Right lung (tissue), 5 donors: ENCODE measurements around the gene HAPLN2. TPM values are rescaled to one million over a fixed set of nuclear protein-coding genes. Genes with fewer than 3 reads are reported as not detected.
A peak's percentile ranks its signal among the peaks of the same experiment; 100 is the strongest.

Source experiments
- DNase-seq, 2 donors: peaks; one replicate each; pipeline ENCODE4 v3.0.0-alpha.2; 2013
- polyA plus RNA-seq, 5 donors: library from polyadenylated mRNA; unstranded; fragments of 120-200 nt; gene quantifications; one replicate each; pipeline versions ENCODE4 v1.2.1 to v1.2.3, GENCODE V29; 2013; ENCODE audit warnings: inconsistent platforms in 1 of 5, low replicate concordance in 1 of 5; ENCODE audit not compliant: insufficient read length in 5 of 5, insufficient read depth in 1 of 5

HAPLN2 gene
- polyA plus RNA-seq, 5 donors, result 0.33 to 0.39 (median 0.33) TPM; not detected in 2

DNA sequence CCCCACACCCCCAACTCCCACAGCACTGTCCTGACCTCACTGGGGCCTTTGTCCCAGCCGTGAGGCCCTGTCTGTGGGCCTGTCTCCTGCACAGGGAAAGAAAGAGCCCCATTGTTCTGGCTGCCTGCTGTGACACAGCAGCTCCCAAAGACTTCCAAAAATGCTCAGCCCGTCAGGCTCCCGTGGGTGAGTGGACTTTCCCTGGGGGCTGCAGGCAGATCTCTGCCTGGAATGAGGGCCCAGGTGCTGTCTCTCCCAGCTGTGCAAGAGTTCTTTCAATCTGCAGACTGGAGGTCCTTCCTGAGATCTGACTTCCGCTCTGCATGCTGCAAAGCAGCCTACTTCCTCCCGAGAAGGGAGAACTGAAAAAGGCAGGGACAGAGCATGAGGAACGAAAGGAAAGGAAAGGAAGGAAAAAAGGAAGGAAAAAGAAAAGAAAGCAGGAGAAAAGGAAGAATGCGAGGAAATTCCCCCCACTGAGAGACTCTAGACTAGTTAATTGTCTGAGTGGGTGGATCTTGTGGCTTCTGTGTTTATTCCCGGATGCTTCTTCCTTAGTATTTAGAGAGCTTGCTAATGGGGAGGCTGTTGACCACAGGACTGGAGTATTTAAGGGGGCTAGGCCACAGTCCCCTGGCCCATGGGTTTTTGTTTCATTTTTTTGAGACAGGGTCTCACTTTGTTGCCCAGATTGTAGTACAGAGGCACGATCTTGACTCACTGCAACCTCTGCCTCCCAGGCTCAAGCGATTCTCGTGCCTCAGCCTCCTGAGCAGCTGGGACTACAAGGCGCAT is 43.0 kb downstream of the HAPLN2 start:
- DNase-seq, result no peak

GRCh38 chr1:156662800-156663055 is 43.5 kb downstream of the HAPLN2 start:
- no peak for DNase-seq

DNA sequence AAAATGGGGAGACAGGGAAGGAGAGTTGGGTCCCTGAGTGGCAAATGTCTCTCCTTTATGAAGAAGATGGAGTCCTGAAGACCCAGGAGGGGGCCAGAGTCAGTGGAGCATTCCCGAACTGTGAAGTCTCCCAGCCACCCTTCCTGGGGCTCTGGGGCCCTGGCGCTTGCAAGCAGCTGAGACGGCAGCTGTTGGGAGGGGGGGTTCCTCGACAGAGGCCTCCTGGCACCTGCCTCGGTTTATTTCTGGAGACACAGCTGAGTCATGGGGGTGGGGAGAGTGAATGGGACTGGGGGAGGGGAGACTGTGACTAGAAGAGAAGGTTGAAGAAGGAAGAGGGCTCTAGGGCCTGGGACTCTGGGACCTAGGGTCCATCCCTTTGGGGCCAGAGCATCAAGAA is 44.0 kb downstream of the HAPLN2 start:
- no peak for DNase-seq

GRCh38 chr1:156664046-156664766 is 45.0 kb downstream of the HAPLN2 start:
- DNase-seq, result no peak

DNA sequence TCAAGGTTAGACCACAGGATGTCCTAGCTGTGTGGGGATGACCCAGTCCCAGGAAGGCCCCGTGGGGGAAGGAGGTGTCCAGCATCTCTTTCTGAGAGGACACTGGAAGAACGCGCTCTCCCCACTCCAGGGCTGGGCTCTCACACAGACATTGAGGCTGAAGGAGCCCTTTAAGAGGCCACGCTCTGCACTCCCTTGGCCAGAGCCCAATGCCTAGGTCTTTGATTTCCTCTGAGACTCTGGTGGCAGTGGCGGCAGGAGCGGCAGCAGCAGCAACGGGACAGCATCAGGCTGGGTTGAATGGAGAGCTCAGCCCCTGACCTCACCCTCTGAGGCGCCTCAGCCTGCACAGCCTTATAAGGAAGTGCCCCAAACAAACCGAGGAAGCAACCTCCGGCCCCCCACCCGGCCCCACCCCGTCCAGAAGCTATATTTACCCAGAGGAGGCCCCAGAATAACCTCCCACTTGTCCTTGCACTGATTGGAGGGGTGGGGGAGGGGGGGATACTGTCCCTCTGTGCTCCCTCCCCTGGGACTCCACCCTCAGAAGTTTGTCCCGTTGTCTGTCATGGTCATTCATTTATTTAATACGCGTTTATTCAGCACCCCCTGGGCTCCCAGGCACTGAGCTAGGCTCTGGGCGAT is 45.7 kb downstream of the HAPLN2 start:
- peak; percentile 41 to 47 for DNase-seq

DNA sequence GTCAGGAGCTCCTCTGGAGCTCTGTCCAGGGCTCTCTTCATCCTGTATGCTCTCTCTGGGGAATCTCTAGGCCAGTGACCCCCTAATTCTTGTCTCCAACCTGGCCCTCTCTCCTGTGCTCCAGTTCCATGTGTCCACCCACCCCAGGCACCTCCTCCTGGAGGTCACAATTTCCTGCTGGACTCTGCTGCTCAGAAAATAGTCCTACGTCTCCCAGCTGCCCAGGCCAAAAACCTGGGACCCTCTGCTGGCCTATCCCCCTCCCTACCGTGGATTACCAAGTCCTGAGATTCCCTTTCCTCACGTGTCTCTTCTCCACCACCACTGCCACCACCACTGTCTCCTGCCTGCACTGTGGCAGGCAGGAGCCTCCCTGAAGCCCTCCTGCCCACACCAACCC is 46.3 kb downstream of the HAPLN2 start:
- no peak for DNase-seq

GRCh38 chr1:156666862-156667609 is 47.8 kb downstream of the HAPLN2 start:
- no peak for DNase-seq

GRCh38 chr1:156667610-156667967 is 48.4 kb downstream of the HAPLN2 start:
- DNase-seq, result peak; percentile 71 to 78

DNA sequence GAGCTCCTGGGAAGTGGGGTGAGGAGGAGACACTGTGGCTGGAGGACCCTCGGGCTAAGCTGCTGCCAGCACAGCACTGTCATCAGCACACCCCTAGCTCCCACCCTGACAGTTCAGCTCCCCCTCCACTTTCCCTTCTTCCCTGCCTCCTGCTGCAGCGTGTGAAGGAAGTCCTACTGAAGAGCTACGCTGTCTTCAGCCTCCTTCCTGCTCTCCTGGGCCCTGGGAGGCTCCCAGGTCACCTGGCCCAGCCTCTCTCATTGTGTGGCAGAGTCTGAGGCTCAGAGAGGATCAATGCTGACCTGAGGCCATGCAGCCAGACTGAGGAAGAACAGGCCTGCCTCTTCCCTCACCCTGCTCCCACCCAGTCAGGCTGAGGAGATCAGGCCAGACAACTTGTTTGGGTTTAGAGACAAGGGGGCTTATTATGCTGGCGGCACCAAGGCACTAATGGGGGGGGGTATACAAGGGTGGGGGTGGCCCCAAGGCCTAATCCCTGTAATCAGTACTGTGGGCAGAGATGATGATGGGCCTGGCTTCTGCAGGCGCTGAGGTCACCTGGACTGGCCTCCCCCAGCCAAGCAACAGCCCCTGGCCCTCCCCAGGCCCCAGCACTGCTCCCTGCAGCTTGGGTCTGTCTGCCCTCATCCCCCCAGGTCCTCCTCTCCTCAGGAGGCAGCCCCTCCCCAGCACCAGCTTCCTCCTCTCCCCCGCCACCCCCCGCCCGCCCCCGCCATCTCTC is 48.9 kb downstream of the HAPLN2 start:
- no peak for DNase-seq

GRCh38 chr1:156668801-156669637 is 49.8 kb downstream of the HAPLN2 start:
- DNase-seq, result no peak

- no peak for DNase-seq
These were observed 50.6 kb downstream of the HAPLN2 start for GRCh38 chr1:156669794-156670193.

DNA sequence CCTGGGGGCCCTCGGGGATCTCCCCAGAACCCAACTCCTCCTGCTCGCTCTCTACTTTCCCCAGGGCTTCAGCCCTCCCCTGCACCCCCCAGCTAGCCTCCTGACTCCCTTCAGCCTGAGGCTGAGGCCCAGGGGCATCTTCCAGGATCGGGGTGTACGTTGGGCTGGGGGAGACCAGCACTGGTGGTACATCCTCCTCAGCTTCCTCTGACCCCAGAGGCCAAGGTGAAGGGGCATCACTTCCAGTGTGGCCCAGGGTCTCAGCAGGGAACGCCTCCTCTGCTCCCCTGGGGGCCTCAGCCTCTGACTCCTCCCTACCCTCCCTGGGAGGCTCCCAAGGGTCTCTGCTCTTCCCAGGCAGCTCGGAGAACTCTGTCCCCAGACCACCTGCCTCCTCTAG is 51.1 kb downstream of the HAPLN2 start:
- DNase-seq, result no peak

DNA sequence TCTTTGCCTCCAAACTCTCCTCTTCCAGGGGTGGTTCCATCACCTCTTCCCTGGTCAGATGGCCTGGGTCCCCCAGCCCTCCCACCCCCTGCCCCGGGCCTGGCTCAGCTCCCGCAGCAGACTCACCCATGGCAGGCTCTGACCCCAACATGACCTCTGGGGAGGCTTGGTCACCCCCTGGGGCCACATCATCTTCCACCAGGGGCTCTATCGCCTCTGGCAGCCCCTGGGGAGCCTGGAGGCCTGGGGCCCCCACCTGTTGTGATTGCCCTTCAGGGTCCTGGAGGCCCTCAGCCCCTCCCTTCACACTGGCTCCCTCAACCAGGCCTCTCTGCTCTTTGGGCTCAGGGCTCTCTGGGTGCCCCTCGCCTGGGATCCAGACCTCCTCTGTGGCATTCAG is 51.6 kb downstream of the HAPLN2 start:
- DNase-seq, result no peak

DNA sequence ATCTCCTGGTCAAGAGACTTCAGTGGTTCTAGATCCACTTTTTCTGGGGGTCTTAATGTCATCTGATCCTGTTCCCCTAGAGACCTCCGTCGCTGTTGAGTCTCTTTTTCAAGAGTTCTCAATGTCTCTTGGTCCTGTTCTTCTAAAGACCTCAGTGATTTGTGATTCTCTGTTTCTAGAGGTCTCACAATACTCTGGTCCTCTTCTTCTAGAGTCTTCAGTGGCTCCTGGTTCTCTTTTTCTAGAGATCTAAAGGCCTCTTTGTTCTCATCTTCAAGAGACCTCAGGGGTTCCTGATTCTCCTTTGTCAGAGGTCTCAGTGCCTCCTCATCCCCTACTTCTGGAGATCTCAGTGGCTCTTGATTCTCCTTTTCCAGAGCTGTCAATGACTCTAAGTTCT is 52.6 kb downstream of the HAPLN2 start:
- DNase-seq, result no peak

GRCh38 chr1:156673387-156674121 is 54.3 kb downstream of the HAPLN2 start:
- DNase-seq, result no peak

Other genes with a start within 250 kb of the HAPLN2 start
- gene MEF2D, start 118.6 kb upstream of the HAPLN2 start, polyA plus RNA-seq, result 10 to 100 TPM; 20.3 to 38.1 (median 29.4) TPM
- gene IQGAP3, start 46.9 kb upstream of the HAPLN2 start, polyA plus RNA-seq, result 10 to 100 TPM in 4 of 5 donors, 1 to 10 TPM in 1; 9.7 to 26.3 (median 16.4) TPM
- gene TTC24, start 39.7 kb upstream of the HAPLN2 start, polyA plus RNA-seq, result under 1 TPM in 3 of 5 donors, not detected in 2; 0.08 to 0.27 (median 0.21) TPM
- gene NAXE, start 27.6 kb upstream of the HAPLN2 start, polyA plus RNA-seq, result 10 to 100 TPM; 43.2 to 70.0 (median 51.7) TPM
- 10 to 100 TPM; 26.3 to 33.2 (median 30.6) TPM for gene GPATCH4, start 17.9 kb upstream of the HAPLN2 start, polyA plus RNA-seq
- gene BCAN, start 22.7 kb downstream of the HAPLN2 start, polyA plus RNA-seq, result 1 to 10 TPM in 1 of 5 donors, under 1 TPM in 4; 0.40 to 1.0 (median 0.46) TPM
- gene NES, start 58.0 kb downstream of the HAPLN2 start, polyA plus RNA-seq, result 10 to 100 TPM; 49.2 to 97.6 (median 56.4) TPM
- gene CRABP2, start 86.2 kb downstream of the HAPLN2 start, polyA plus RNA-seq, result 100 to 1,000 TPM in 4 of 5 donors, 10 to 100 TPM in 1; 74.4 to 168 (median 119) TPM
- 10 to 100 TPM; 30.4 to 42.0 (median 36.8) TPM for gene METTL25B, start 109.1 kb downstream of the HAPLN2 start, polyA plus RNA-seq
- gene ISG20L2, start 109.4 kb downstream of the HAPLN2 start, polyA plus RNA-seq, result 10 to 100 TPM; 37.2 to 41.4 (median 39.3) TPM
- 10 to 100 TPM; 55.1 to 62.1 (median 56.8) TPM for gene MRPL24, start 121.7 kb downstream of the HAPLN2 start, polyA plus RNA-seq
- gene HDGF, start 132.3 kb downstream of the HAPLN2 start, polyA plus RNA-seq, result 100 to 1,000 TPM; 224 to 268 (median 246) TPM
- gene PRCC, start 148.1 kb downstream of the HAPLN2 start, polyA plus RNA-seq, result 100 to 1,000 TPM in 3 of 5 donors, 10 to 100 TPM in 2; 95.0 to 105 (median 100) TPM
- under 1 TPM; 0.46 to 0.88 (median 0.55) TPM for gene SH2D2A, start 197.4 kb downstream of the HAPLN2 start, polyA plus RNA-seq
- gene INSRR, start 239.7 kb downstream of the HAPLN2 start, polyA plus RNA-seq, result under 1 TPM in 3 of 5 donors, not detected in 2; 0.03 to 0.12 (median 0.05) TPM
- under 1 TPM; 0.10 to 0.21 (median 0.18) TPM for gene NTRK1, start 241.4 kb downstream of the HAPLN2 start, polyA plus RNA-seq